SK-N-MC (cell line): ENCODE results near the gene AMIGO3.

ENCODE experiments used
- DNase-seq: peaks from one replicate; pipeline ENCODE4 v3.0.0-alpha.2; 2011; ENCODE audit warnings: low read depth, low spot score
- H3K27ac ChIP-seq: fragments of 200-600 bp; sonication (generic); 2 replicates; pipeline ENCODE4 v1.5.1; 2016; ENCODE audit warnings: mixed run types
- H3K36me3 ChIP-seq: fragments of 200-600 bp; sonication (generic); 2 replicates; pipeline ENCODE4 v1.6.1; 2017; ENCODE audit warnings: antibody characterized with exemption, low read length, mixed read lengths; ENCODE audit not compliant: insufficient read depth
- H3K4me3 ChIP-seq: fragments of 200-600 bp; sonication (generic); 2 replicates; pipeline ENCODE4 v1.5.1; 2016
- H3K9ac ChIP-seq: fragments of 200-600 bp; sonication (generic); 2 replicates; pipeline ENCODE4 v1.8.0; 2017; ENCODE audit warnings: mixed run types, mixed read lengths; ENCODE audit not compliant: insufficient read length
- H3K9me3 ChIP-seq: fragments of 200-600 bp; sonication (generic); 2 replicates; pipeline ENCODE4 v1.6.1; 2017; ENCODE audit warnings: low read depth, mild to moderate bottlenecking, antibody characterized with exemption, low read length, moderate library complexity, mixed read lengths
- EZH2 ChIP-seq: fragments of 200-600 bp; sonication (generic); IDR thresholded peaks from one replicate; pipeline ENCODE4 v1.6.1; 2017; ENCODE audit warnings: antibody characterized with exemption
- FOXP2 ChIP-seq: optimal IDR thresholded peaks from 2 replicates; pipeline ENCODE3; 2011; ENCODE audit warnings: mild to moderate bottlenecking, moderate library complexity; ENCODE audit not compliant: insufficient read depth; ENCODE audit errors: extremely low read length, control extremely low read depth
- POLR2AphosphoS5 ChIP-seq: IDR thresholded peaks from 2 replicates; pipeline ENCODE4 v1.6.1; 2012; ENCODE audit warnings: mild to moderate bottlenecking, low read depth, low read length, borderline replicate concordance

Gene AMIGO3

DNA sequence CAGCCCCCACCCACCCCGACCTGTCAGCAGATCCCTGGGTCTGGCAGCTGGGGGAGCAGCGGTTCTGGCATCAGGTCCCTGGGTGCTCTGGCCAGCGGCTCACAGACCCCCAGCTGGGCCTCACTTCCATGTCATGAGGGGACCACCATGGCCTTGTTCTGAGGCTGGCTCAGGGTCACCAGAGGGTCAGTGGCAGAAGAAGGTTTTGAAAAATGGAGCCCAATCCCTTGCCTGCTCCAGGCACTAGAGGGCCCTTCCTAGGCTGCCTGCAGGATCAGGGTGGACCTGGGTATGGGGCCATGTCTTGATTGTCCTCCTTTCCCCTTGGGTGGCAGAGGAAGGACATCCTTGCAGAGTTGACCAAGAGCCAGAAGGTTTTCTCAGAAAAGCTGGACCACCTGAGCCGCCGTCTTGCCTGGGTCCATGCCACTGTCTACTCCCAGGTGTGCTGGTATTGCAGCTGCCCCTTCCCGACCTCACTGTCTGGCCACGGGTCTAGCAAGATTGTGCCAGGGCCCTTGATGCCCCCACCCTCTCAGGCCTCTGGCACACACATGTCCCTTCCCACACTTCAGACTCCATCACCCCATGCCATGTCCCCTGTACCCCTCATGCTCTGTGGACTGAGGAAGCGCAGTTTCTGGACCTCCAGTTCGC, 12.9 kb downstream of the AMIGO3 start:
- Histone ChIP-seq H3K4me3 (no peak overlapping the region), H3K9ac (no peak overlapping the region), H3K27ac (no peak overlapping the region), H3K9me3 (no peaks in the 10 kb centered on the region), H3K36me3 (no peaks in the 10 kb centered on the region)
- TF ChIP-seq POLR2AphosphoS5 (no peak), FOXP2 (no peak), EZH2 (no peak)
- DNase-seq = no peak

GRCh38 chr3:49705390-49705960, 14.0 kb downstream of the AMIGO3 start:
- TF ChIP-seq EZH2 = no peak
- no peak for TF ChIP-seq FOXP2
- no peak for TF ChIP-seq POLR2AphosphoS5
- H3K36me3 ChIP-seq = no peaks in the 10 kb centered on the region
- no peak overlapping the region for H3K9ac ChIP-seq

GRCh38 chr3:49704629-49705028, 14.9 kb downstream of the AMIGO3 start:
- DNase-seq = no peak
- no peak overlapping the region for H3K9ac ChIP-seq
- H3K9me3 ChIP-seq = no peaks in the 10 kb centered on the region
- H3K36me3 ChIP-seq = no peaks in the 10 kb centered on the region
- TF ChIP-seq FOXP2 = no peak
- H3K4me3 ChIP-seq = no peak overlapping the region
- no peak overlapping the region for H3K27ac ChIP-seq

More at GRCh38 chr3:49705390-49705960, 14.0 kb downstream of the AMIGO3 start:
- Histone ChIP-seq H3K27ac (no peak overlapping the region), H3K9me3 (no peaks in the 10 kb centered on the region), H3K4me3 (no peak overlapping the region)
- DNase-seq = no peak

DNA sequence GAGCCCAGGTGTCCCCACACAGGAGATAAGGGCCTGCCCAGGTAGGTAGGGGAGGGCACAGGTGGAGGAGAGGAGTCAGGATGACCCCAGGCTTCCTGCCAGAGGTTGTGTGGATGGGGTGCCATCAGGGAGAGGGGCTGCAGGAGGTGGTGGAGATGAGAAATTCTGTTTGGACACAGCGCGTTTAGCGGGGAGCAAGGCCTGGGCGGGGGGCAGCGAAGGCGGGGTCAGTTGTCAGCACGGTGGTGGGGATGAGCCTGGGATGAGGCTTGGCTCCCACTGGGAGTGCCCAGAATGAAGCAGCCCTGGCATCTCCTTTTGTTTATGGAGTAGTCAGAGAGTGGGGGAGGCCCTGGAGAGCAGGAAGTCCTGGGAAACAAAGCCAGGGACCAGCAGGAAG, 15.5 kb downstream of the AMIGO3 start:
- no peak for TF ChIP-seq FOXP2
- no peak for TF ChIP-seq POLR2AphosphoS5
- TF ChIP-seq EZH2 = no peak
- H3K4me3 ChIP-seq = no peak overlapping the region
- H3K9me3 ChIP-seq = no peaks in the 10 kb centered on the region
- no peak for DNase-seq
- no peak overlapping the region for H3K9ac ChIP-seq
- no peaks in the 10 kb centered on the region for H3K36me3 ChIP-seq
- H3K27ac ChIP-seq = no peak overlapping the region

DNA sequence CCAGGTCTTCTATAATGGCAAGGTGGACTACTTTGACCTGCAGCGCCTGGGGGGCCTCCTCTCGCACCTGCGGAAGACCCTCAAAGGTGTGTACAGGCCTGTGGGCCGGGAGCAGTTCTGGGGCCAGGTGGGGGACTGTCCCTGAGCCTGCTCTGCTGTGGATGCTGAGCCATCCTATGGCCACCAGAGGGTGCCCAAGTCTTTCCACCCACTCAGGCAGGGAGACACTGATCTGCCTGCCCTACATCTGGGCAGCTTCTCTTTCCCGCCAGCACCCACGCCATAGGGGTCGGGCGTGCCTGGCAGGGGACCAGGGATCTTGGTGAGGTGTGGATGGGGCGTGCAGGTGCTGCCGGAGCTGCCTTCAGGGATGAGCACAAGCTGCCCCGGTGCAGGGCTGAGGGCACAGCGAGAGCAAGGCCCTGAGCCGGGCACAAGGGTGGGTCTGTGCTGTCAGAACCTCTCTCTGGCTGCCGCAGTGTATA, 16.0 kb downstream of the AMIGO3 start:
- H3K27ac ChIP-seq = no peak overlapping the region
- H3K4me3 ChIP-seq = no peak overlapping the region
- TF ChIP-seq POLR2AphosphoS5 = no peak
- no peak for DNase-seq
- no peaks in the 10 kb centered on the region for H3K9me3 ChIP-seq
- H3K36me3 ChIP-seq = no peaks in the 10 kb centered on the region
- H3K9ac ChIP-seq = no peak overlapping the region

GRCh38 chr3:49702672-49703071, 16.8 kb downstream of the AMIGO3 start:
- TF ChIP-seq FOXP2 (no peak), EZH2 (no peak), POLR2AphosphoS5 (no peak)
- H3K27ac ChIP-seq = no peak overlapping the region
- H3K9ac ChIP-seq = no peak overlapping the region
- H3K4me3 ChIP-seq = no peak overlapping the region
- H3K36me3 ChIP-seq = no peaks in the 10 kb centered on the region
- no peaks in the 10 kb centered on the region for H3K9me3 ChIP-seq
- DNase-seq = no peak

DNA sequence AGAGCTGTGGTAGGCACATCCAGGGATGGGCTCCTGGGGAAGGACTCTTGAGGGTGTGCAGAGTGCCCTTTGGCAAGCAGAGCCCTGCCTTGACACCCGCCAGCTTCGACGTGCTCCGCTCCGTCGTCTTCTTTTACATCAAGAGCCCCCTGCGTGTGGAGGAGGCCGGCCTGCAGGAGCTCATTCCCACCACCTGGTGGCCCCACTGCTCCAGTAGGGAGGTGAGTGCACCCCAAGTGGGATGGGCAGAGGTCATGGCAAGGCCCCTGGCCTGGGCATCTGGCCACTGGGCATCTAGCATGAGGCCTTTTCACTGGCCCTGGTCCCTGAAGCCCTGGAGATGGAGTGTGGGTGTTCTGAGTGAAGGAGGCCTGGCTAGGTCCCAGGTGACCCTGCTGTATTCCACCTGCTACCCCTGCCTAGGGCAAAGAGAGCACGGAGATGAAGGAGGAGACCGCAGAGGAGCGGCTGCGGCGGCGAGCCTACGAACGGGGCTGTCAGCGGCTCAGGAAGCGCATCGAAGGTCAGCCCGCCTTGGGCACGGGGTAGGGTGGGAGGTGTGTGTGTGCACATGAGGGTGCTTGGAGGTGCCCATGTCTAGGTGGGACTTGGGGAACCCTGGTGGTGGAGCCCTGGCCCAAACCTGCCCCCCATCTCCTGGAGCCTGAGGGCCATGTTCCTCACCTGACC, 18.0 kb downstream of the AMIGO3 start:
- no peaks in the 10 kb centered on the region for H3K36me3 ChIP-seq
- DNase-seq = no peak
- no peak overlapping the region for H3K27ac ChIP-seq

DNA sequence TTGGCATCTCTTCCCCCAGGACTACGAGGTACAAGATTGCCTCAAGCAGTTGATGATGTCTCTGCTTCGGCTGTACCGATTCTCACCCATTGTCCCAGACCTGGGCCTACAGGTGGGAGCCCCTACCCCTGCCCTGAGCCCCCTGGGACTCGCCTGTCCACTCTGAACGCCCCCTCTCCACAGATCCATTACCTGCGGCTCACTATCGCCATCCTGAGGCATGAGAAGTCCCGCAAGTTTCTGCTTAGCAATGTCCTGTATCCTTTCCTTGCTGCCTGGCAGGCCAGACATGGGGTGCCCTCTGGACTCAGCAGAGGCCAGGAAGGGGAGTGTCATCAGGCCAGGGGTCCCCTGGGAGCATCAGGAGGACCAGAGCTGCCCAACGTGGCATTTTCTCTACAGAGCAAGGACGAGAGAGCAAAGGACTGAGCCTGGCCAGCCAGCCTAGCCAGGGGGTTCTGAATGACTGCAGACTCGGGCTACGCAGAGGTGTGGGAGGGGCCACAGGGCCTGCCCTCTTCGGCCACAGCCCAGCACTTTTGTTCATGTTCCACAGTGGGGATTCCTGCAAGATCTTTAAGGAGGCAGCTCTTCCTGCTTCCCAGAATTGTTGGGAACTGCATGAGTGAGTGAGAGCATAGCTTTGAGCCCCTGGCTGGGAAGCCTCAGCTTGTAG, 18.9 kb downstream of the AMIGO3 start:
- H3K36me3 ChIP-seq = no peaks in the 10 kb centered on the region
- no peaks in the 10 kb centered on the region for H3K9me3 ChIP-seq
- no peak overlapping the region for H3K4me3 ChIP-seq
- H3K27ac ChIP-seq = no peak overlapping the region
- no peak for TF ChIP-seq POLR2AphosphoS5
- TF ChIP-seq FOXP2 = no peak
- no peak for TF ChIP-seq EZH2
- DNase-seq = no peak
- H3K9ac ChIP-seq = no peak overlapping the region

More for the DNA sequence above, 18.0 kb downstream of the AMIGO3 start:
- no peak for TF ChIP-seq EZH2
- no peak for TF ChIP-seq FOXP2
- no peak overlapping the region for H3K4me3 ChIP-seq
- H3K9me3 ChIP-seq = no peaks in the 10 kb centered on the region
- H3K9ac ChIP-seq = no peak overlapping the region
